Kidney epithelial cell (primary cell): ENCODE data around the gene TSHZ2. TPM values are rescaled to one million over a fixed set of nuclear protein-coding genes. Genes with fewer than 3 reads are reported as not detected.

Experiments
- DNase-seq: peaks from one replicate; pipeline ENCODE4 v3.0.0-alpha.2; 2010; ENCODE audit warnings: low read depth
- H3K27me3 ChIP-seq: 2 replicates; pipeline ENCODE4 v1.6.0; 2011; ENCODE audit warnings: low read length; ENCODE audit not compliant: control insufficient read depth, insufficient read depth
- H3K36me3 ChIP-seq: 2 replicates; pipeline ENCODE4 v1.5.1; 2011; ENCODE audit warnings: low read length; ENCODE audit not compliant: control insufficient read depth, insufficient read depth
- H3K4me3 ChIP-seq: 2 replicates; pipeline ENCODE4 v1.5.1; 2011; ENCODE audit warnings: low read depth, mild to moderate bottlenecking, control low read depth, low read length
- total RNA-seq: library from RNA; depleted of rRNA; stranded (reverse); fragments of >200 nt; gene quantifications from 2 replicates; pipeline ENCODE4 v1.2.3, GENCODE V29; 2015
- TF ChIP-seq, protein P1 (sequence below): IDR thresholded peaks from 2 replicates; pipeline ENCODE4 v1.5.1; 2011; ENCODE audit warnings: mild to moderate bottlenecking, moderate library complexity, low read length, control low read depth, inconsistent platforms; ENCODE audit not compliant: insufficient read depth, poor library complexity, severe bottlenecking

TSHZ2 gene
- total RNA-seq, 1 donor from 2014 or later, result 1.0 TPM

- H3K36me3 ChIP-seq, result no peaks in the 10 kb centered on the region
Measured at GRCh38 chr20:53034899-53035298, 62.7 kb downstream of the TSHZ2 start.

GRCh38 chr20:53036992-53037391 lies 64.8 kb downstream of the TSHZ2 start:
- TF ChIP-seq, protein P1, sequence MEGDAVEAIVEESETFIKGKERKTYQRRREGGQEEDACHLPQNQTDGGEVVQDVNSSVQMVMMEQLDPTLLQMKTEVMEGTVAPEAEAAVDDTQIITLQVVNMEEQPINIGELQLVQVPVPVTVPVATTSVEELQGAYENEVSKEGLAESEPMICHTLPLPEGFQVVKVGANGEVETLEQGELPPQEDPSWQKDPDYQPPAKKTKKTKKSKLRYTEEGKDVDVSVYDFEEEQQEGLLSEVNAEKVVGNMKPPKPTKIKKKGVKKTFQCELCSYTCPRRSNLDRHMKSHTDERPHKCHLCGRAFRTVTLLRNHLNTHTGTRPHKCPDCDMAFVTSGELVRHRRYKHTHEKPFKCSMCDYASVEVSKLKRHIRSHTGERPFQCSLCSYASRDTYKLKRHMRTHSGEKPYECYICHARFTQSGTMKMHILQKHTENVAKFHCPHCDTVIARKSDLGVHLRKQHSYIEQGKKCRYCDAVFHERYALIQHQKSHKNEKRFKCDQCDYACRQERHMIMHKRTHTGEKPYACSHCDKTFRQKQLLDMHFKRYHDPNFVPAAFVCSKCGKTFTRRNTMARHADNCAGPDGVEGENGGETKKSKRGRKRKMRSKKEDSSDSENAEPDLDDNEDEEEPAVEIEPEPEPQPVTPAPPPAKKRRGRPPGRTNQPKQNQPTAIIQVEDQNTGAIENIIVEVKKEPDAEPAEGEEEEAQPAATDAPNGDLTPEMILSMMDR, result no peak
- DNase-seq, result no peak
- Histone ChIP-seq H3K4me3 (no peak overlapping the region), H3K36me3 (no peaks in the 10 kb centered on the region), H3K27me3 (no peaks in the 10 kb centered on the region)

More at GRCh38 chr20:53034899-53035298, 62.7 kb downstream of the TSHZ2 start:
- no peaks in the 10 kb centered on the region for H3K27me3 ChIP-seq
- TF ChIP-seq, protein P1, result no peak
- no peak overlapping the region for H3K4me3 ChIP-seq
- DNase-seq, result no peak

- Histone ChIP-seq H3K4me3 (no peak overlapping the region), H3K27me3 (no peaks in the 10 kb centered on the region), H3K36me3 (no peaks in the 10 kb centered on the region)
- TF ChIP-seq, protein P1, result no peak
- no peak for DNase-seq
Measured at GRCh38 chr20:53037621-53038020, 65.5 kb downstream of the TSHZ2 start.

- Histone ChIP-seq H3K4me3 (no peak overlapping the region), H3K36me3 (no peaks in the 10 kb centered on the region), H3K27me3 (no peaks in the 10 kb centered on the region)
- TF ChIP-seq, protein P1, result no peak
- no peak for DNase-seq
Measured at GRCh38 chr20:53038299-53038698, 66.1 kb downstream of the TSHZ2 start.

- Histone ChIP-seq H3K36me3 (no peaks in the 10 kb centered on the region), H3K27me3 (no peaks in the 10 kb centered on the region), H3K4me3 (no peak overlapping the region)
- DNase-seq, result no peak
- TF ChIP-seq, protein P1, result no peak
Measured at GRCh38 chr20:53040693-53041589, 68.8 kb downstream of the TSHZ2 start.

- Histone ChIP-seq H3K27me3 (no peaks in the 10 kb centered on the region), H3K4me3 (no peak overlapping the region), H3K36me3 (no peaks in the 10 kb centered on the region)
- TF ChIP-seq, protein P1, result no peak
- no peak for DNase-seq
Measured at GRCh38 chr20:53042521-53042920, 70.4 kb downstream of the TSHZ2 start.
